Loucy (cell line): ENCODE results near the gene SCYL3.

ENCODE experiments used
- H2AFZ ChIP-seq: fragments of 200-600 bp; sonication (generic); 2 replicates; pipeline ENCODE4 v1.6.0; 2016; ENCODE audit warnings: antibody characterized with exemption, mild to moderate bottlenecking, low read length, moderate library complexity
- H3F3A ChIP-seq: fragments of 200-600 bp; 2 replicates; pipeline ENCODE4 v1.6.0; 2016; ENCODE audit warnings: antibody characterized with exemption, low read depth, mild to moderate bottlenecking
- H3K27me3 ChIP-seq: fragments of 200-600 bp; sonication (generic); 2 replicates; pipeline ENCODE4 v1.6.1; 2014; ENCODE audit warnings: low read length, mild to moderate bottlenecking; ENCODE audit not compliant: insufficient read depth, poor library complexity, severe bottlenecking
- H3K36me3 ChIP-seq: fragments of 200-600 bp; sonication (generic); 2 replicates; pipeline ENCODE4 v1.6.1; 2016; ENCODE audit warnings: low read length; ENCODE audit not compliant: insufficient read depth
- H3K4me1 ChIP-seq: fragments of 200-600 bp; sonication (generic); 2 replicates; pipeline ENCODE4 v1.5.1; 2014; ENCODE audit warnings: low read length, mild to moderate bottlenecking; ENCODE audit not compliant: insufficient read depth, poor library complexity, severe bottlenecking
- H3K4me2 ChIP-seq: fragments of 200-600 bp; sonication (generic); 2 replicates; pipeline ENCODE4 v1.6.0; 2014; ENCODE audit warnings: antibody characterized with exemption, low read length, low read depth, mild to moderate bottlenecking; ENCODE audit not compliant: poor library complexity, severe bottlenecking
- H3K4me3 ChIP-seq: fragments of 200-600 bp; sonication (generic); 2 replicates; pipeline ENCODE4 v1.5.1; 2014; ENCODE audit warnings: low read length, mild to moderate bottlenecking, mixed read lengths; ENCODE audit not compliant: poor library complexity, severe bottlenecking
- H3K79me2 ChIP-seq: fragments of 200-600 bp; sonication (generic); 2 replicates; pipeline ENCODE4 v1.6.1; 2014; ENCODE audit warnings: low read length; ENCODE audit not compliant: insufficient read depth
- H3K9ac ChIP-seq: fragments of 200-600 bp; sonication (generic); 2 replicates; pipeline ENCODE4 v1.6.0; 2014; ENCODE audit warnings: mild to moderate bottlenecking, low read depth, low read length, moderate library complexity; ENCODE audit not compliant: poor library complexity, severe bottlenecking
- H3K9me2 ChIP-seq: fragments of 200-600 bp; sonication (generic); replicated peaks from 2 replicates; pipeline ENCODE4 v1.6.1; 2016; ENCODE audit warnings: low read depth, low read length, mixed read lengths
- H3K9me3 ChIP-seq: fragments of 200-600 bp; sonication (generic); 2 replicates; pipeline ENCODE4 v1.6.1; 2014; ENCODE audit warnings: mild to moderate bottlenecking, antibody characterized with exemption, low read length, low read depth; ENCODE audit not compliant: insufficient read depth
- H4K20me1 ChIP-seq: fragments of 200-600 bp; sonication (generic); 2 replicates; pipeline ENCODE4 v1.6.0; 2014; ENCODE audit warnings: antibody characterized with exemption, low read length, mild to moderate bottlenecking; ENCODE audit not compliant: insufficient read depth, poor library complexity, severe bottlenecking
- CTCF ChIP-seq: fragments of 200-600 bp; sonication (generic); conservative IDR thresholded peaks from 2 replicates; pipeline ENCODE4 v1.5.1; 2014; ENCODE audit warnings: mild to moderate bottlenecking, antibody characterized with exemption, low read length
- EZH2phosphoT487 ChIP-seq: fragments of 200-600 bp; IDR thresholded peaks from 2 replicates; pipeline ENCODE4 v1.6.1; 2018; ENCODE audit warnings: antibody characterized with exemption, mild to moderate bottlenecking, moderate library complexity, borderline replicate concordance

Gene SCYL3

GRCh38 chr1:169915150-169915549, 21.5 kb upstream of the SCYL3 start:
- H2AFZ ChIP-seq = no peak overlapping the region
- H3K9me3 ChIP-seq = no peaks in the 10 kb centered on the region
- H3K36me3 ChIP-seq = no peaks in the 10 kb centered on the region
- H4K20me1 ChIP-seq = no peaks in the 10 kb centered on the region
- no peaks in the 10 kb centered on the region for H3K79me2 ChIP-seq
- H3K9me2 ChIP-seq = no peaks in the 10 kb centered on the region
- no peaks in the 10 kb centered on the region for H3K27me3 ChIP-seq
- H3K4me1 ChIP-seq = no peaks in the 10 kb centered on the region
- no peak overlapping the region for H3K4me2 ChIP-seq
- H3F3A ChIP-seq = no peaks in the 10 kb centered on the region
- no peak overlapping the region for H3K9ac ChIP-seq
- no peak for TF ChIP-seq EZH2phosphoT487
- TF ChIP-seq CTCF = no peak
- no peak overlapping the region for H3K4me3 ChIP-seq

GRCh38 chr1:169914531-169914930, 20.8 kb upstream of the SCYL3 start:
- no peaks in the 10 kb centered on the region for H3K9me2 ChIP-seq
- no peaks in the 10 kb centered on the region for H3K79me2 ChIP-seq
- no peaks in the 10 kb centered on the region for H3K4me1 ChIP-seq
- no peaks in the 10 kb centered on the region for H3F3A ChIP-seq
- no peak overlapping the region for H3K4me2 ChIP-seq
- no peaks in the 10 kb centered on the region for H4K20me1 ChIP-seq
- H3K9ac ChIP-seq = no peak overlapping the region
- H3K36me3 ChIP-seq = no peaks in the 10 kb centered on the region
- no peaks in the 10 kb centered on the region for H3K9me3 ChIP-seq
- H3K4me3 ChIP-seq = no peak overlapping the region
- TF ChIP-seq EZH2phosphoT487 (no peak), CTCF (no peak)
- no peaks in the 10 kb centered on the region for H3K27me3 ChIP-seq
- H2AFZ ChIP-seq = no peak overlapping the region

GRCh38 chr1:169909499-169909898, 15.8 kb upstream of the SCYL3 start:
- H3K9me3 ChIP-seq = no peaks in the 10 kb centered on the region
- no peaks in the 10 kb centered on the region for H3F3A ChIP-seq
- H3K4me1 ChIP-seq = peaks cover 3% of the 10 kb centered on the region
- no peaks in the 10 kb centered on the region for H3K27me3 ChIP-seq
- H3K9me2 ChIP-seq = no peaks in the 10 kb centered on the region
- no peak overlapping the region for H2AFZ ChIP-seq
- no peaks in the 10 kb centered on the region for H4K20me1 ChIP-seq
- no peaks in the 10 kb centered on the region for H3K79me2 ChIP-seq
- H3K9ac ChIP-seq = no peak overlapping the region
- TF ChIP-seq EZH2phosphoT487 (no peak), CTCF (no peak)
- H3K4me3 ChIP-seq = no peak overlapping the region
- no peak overlapping the region for H3K4me2 ChIP-seq
- no peaks in the 10 kb centered on the region for H3K36me3 ChIP-seq
